Stimulated activated CD8-positive, alpha-beta memory T cell treated with anti-CD3 and anti-CD28 coated beads, Interleukin-2, amount 100 ng/mL, for 48 hours (primary cell): ENCODE results near the gene PWWP2B.
"Not testable (repeated sequence)": the region's sequence is repeated elsewhere in the genome, so short reads cannot be mapped to it uniquely, and the experiment has no call there.

ENCODE experiments used
- DNase-seq, 2 donors: peaks; one replicate each; pipeline ENCODE4 v3.0.0-alpha.2; 2020; ENCODE audit warnings: low read depth in 2 of 2

Gene PWWP2B

GRCh38 chr10:132433671-132434340, 36.8 kb downstream of the PWWP2B start:
- no peak for DNase-seq

DNA sequence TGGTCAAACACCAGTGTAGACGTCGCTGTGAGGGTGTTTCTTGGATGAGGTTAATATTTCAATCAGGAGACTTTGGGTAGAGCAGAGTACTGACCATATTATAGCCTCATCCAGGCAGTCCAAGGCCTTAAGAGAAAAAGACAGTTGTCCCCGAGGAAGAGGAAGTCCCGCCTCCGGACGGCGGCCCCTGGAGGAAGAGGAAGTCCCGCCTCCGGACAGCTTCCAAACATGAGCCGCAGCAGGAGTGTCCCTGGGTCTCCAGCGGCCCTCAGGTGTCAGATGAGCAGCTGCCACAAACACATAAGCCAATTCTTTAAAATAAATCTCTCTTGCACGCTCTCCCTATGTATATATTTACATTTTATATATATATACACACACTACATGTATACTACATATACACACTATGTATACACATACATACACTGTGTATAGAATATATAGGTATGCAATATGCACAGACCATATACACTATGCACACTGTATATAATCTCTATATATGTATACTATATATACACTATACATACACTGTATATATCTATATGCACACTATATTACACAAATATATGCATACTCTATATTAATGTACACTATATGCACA, 37.5 kb downstream of the PWWP2B start:
- peak; percentile 43 to 52 for DNase-seq

- not testable (repeated sequence) for DNase-seq
Observed at GRCh38 chr10:132435320-132435719, 38.3 kb downstream of the PWWP2B start.

DNA sequence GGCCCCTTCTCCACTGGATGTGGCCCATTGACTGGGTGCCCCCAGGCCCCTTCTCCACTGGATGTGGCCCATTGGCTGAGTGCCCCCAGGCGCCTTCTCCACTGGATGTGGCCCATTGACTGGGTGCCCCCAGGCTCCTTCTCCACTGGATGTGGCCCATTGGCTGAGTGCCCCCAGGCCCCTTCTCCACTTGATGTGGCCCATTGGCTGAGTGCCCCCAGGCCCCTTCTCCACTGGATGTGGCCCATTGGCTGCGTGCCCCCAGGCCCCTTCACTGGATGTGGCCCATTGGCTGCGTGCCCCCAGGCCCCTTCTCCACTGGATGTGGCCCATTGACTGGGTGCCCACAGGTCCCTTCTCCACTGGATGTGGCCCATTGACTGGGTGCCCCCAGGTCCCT, 39.1 kb downstream of the PWWP2B start:
- DNase-seq = not testable (repeated sequence)

GRCh38 chr10:132436861-132437410, 39.9 kb downstream of the PWWP2B start:
- DNase-seq = no peak

GRCh38 chr10:132437541-132437950, 40.5 kb downstream of the PWWP2B start:
- no peak for DNase-seq

GRCh38 chr10:132438091-132439024, 41.4 kb downstream of the PWWP2B start:
- DNase-seq = no peak

DNA sequence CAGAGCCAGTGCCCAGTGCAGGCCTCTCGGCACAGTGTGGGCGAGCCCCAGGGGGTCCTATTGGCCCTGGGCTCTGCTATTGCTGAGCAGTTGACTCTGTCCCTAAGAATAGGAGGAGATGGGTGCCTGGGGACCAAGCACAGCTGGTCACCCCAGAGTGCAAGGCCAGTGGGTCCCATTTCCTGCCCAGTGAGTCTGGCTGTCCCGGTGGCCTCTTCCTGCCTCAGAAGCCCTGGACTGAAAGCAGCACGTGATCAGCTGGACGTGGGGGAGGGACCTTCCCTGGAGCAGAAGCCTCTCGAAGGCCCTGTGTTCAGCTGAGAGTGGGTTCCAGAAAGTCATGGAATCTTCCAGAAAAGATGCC, 42.0 kb downstream of the PWWP2B start:
- no peak for DNase-seq

- DNase-seq = no peak
Observed at GRCh38 chr10:132439424-132440163, 42.6 kb downstream of the PWWP2B start.

DNA sequence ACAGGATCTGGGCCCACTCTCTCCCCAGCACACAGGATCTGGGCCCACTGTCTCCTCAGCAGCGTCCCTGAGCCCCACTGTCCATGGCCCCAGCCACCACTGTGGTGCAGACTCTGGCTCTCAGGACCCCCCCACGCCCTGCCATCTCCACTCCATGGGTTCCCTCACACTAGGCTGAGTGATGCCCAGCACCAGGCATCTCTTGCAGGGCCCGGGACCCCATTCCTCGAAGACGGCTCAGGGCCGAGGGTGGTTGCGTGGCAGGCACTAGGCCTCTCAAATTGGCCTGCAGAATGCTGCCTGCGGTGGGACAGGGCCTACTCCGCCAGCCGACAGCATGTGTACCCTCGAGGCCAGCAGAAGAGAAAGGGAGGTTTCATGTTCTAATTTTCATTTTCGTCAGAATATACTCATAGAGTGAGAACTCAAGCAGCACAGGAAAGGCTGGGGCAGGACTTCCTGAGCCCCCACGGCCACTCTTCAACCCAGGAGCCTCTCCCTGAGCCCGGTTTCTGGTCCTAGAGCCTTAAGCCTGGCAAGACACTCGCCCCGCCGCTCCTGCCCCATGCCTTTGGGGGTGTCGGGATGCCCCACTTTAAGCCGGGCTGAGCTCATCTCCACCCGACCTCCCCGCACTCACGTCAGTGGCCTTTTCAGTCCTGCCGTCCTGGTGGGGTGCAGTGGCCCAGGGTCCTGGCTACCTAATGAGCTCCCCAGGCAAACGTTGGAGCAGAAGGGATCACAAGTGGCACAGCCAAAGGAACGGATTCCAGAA, 44.0 kb downstream of the PWWP2B start:
- DNase-seq = no peak

- no peak for DNase-seq
Observed at GRCh38 chr10:132441818-132442524, 45.0 kb downstream of the PWWP2B start.

- DNase-seq = no peak
Observed at GRCh38 chr10:132442636-132443035, 45.6 kb downstream of the PWWP2B start.

GRCh38 chr10:132443605-132443982, 46.6 kb downstream of the PWWP2B start:
- peak; percentile 61 to 67 for DNase-seq

DNA sequence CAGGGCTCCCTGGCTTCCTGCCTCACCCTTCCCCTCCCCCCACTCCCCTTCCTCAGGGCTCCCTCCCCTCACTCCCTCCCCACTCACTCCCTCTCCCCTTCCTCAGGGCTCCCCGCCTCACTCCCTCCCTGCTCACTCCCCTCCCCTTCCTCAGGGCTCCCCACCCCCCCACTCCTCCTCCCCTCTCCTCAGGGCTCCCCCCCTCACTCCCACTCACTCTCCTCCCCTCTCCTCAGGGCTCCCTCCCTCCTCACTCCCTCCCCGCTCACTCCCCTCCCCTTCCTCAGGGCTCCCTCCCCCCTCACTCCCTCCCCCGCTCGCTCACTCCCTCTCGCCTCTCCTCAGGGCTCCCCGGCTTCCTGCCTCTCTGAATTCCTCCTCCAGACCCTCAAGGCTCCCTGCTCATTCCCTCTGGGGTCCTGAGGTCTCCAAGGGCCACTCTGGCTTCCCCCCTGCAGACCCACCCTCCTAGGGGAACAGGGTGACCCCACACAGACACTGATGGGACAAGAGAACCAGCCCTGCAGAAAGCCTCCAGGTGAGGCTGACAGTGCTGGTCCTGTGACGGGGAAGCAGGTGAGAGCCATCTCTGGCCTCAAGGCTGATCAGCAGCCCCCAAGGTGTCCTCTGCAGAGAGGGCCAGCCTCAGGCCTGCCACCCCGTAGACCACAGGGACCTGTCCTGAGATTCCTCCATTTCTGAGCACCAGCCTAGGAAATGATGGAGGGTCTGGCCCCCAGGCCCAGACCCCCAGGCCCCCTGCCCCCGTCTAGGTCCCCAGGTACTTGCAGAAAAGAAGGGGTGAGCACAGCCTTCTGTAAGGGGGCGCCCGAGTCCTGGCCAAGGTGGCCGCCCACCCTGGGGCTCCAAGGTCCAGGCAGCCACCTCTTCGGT, 47.2 kb downstream of the PWWP2B start:
- no peak for DNase-seq

DNA sequence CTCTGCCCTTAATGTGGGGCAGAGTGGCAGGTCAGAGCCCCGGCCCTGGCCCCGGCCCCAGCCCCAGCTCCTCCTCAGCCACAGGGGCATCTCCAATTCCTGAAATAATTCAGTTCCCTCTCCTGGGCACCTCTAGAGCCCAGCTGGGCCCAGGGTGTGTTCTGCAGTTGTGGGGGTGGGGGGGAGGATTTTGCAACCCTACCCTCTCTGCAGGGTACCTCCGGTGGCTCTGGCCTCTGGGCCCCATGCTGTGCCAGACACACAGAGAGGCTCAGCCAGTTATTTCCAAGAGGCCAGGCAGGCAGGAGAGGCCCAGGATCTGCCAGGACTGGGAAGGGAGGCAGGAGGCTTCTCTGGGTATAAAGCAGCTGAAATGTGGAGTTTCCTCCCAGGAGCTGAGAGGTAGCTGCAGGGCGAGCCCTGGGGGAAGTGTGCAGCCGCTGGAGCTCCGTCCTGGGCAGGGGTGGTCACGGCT, 47.9 kb downstream of the PWWP2B start:
- no peak for DNase-seq

- no peak for DNase-seq
Observed at GRCh38 chr10:132445516-132446194, 48.7 kb downstream of the PWWP2B start.

GRCh38 chr10:132446195-132446581, 49.2 kb downstream of the PWWP2B start:
- DNase-seq = no peak

DNA sequence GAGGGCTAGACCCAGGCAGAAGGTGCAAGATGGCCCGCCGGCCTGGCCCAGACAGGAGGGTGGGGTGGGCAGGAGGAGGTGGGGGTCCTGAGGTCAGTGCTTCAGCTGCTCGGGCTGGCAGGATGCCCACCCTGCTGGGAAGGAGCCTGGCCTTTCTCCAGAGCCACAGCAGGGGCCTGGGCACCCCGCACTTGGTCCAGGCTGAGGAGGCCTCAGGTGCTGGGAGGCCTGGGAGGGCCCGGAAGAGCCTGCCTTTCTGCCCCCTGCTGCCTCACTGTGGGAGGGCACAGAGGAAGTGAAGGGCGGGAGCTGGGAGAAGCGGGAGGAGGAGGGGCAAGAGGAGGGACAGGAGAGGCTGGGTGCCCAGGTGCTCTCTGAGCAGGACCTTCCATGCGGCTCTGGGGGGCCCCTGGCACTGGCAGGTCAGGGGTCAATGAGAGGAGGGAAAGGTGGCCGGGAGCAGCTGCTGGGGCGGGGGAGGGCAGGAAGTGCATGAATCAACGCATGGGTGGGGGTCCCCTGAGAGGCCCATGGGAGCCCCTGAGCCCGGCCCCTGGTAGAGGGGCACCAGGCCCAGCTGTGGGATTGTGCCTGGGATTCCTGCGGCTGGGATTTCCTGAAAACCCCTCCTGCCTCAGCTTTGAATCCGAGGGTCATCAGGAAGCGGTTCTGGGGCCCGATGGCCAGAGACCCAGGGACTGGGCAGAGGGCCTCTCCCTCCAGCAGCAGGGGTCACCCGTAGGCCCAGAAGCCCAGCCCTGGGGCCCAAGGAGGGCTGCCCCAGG, 49.9 kb downstream of the PWWP2B start:
- peak; percentile 64 to 68 for DNase-seq
